Measurements from ENCODE around the gene DDX46.

GRCh38 chr5:134835623-134836022 is 77.0 kb downstream of the DDX46 start:
- TF ChIP-seq YY1 (IDR thresholded peaks at IDR 0.05; ENCODE audit: insufficient read depth, insufficient read length) (no peak), ZNF274 (IDR thresholded peaks at IDR 0.05; ENCODE audit: low read depth, low read length) (no peak), SUZ12 (IDR thresholded peaks at IDR 0.05; ENCODE audit: extremely low read depth, insufficient read depth, insufficient read length) (no peak)
